SK-N-SH treated with all-trans-retinoic acid at 6 μM for 48 hours (cell line): Measurements from ENCODE around the gene TMPO.

Experiments used
- ARNTL ChIP-seq: fragments of 450-650 bp; formaldehyde crosslinking; IDR thresholded peaks from 2 replicates; pipeline ENCODE4 v1.5.0; 2020; ENCODE audit warnings: low read depth, mild to moderate bottlenecking, moderate library complexity, borderline replicate concordance
- BACH2 ChIP-seq: fragments of 250-450 bp; sonication (Bioruptor Pico); IDR thresholded peaks from 2 replicates; pipeline ENCODE4 v1.9.0; 2021; ENCODE audit warnings: mild to moderate bottlenecking, borderline replicate concordance
- CREB5 ChIP-seq: fragments of 250-450 bp; sonication (Bioruptor Pico); IDR thresholded peaks from 2 replicates; pipeline ENCODE4 v1.5.1; 2020; ENCODE audit warnings: low read depth, mild to moderate bottlenecking, moderate library complexity
- CSDC2 ChIP-seq: fragments of 250-450 bp; sonication (Bioruptor Pico); IDR thresholded peaks from 2 replicates; pipeline ENCODE4 v1.5.0; 2020; ENCODE audit warnings: mild to moderate bottlenecking, moderate library complexity
- ESRRG ChIP-seq: fragments of 250-450 bp; sonication (Bioruptor Pico); IDR thresholded peaks from 2 replicates; pipeline ENCODE4 v1.6.1; 2021; ENCODE audit warnings: mild to moderate bottlenecking
- GLIS3 ChIP-seq: fragments of 250-450 bp; sonication (Bioruptor Pico); IDR thresholded peaks from 2 replicates; pipeline ENCODE4 v1.5.0; 2020; ENCODE audit warnings: mild to moderate bottlenecking, moderate library complexity
- OSR1 ChIP-seq: fragments of 250-450 bp; sonication (Bioruptor Pico); IDR thresholded peaks from 2 replicates; pipeline ENCODE4 v1.8.0; 2022; ENCODE audit warnings: moderate library complexity, mild to moderate bottlenecking, inconsistent platforms
- PATZ1 ChIP-seq: fragments of 250-450 bp; sonication (Bioruptor Pico); IDR thresholded peaks from 2 replicates; pipeline ENCODE4 v1.8.0; 2020; ENCODE audit warnings: mild to moderate bottlenecking, moderate library complexity, borderline replicate concordance
- RARB ChIP-seq: fragments of 250-450 bp; sonication (Bioruptor Pico); IDR thresholded peaks from 2 replicates; pipeline ENCODE4 v1.8.0; 2021; ENCODE audit warnings: mild to moderate bottlenecking, moderate library complexity
- SNAI2 ChIP-seq: fragments of 250-450 bp; sonication (Bioruptor Pico); IDR thresholded peaks from 2 replicates; pipeline ENCODE4 v1.5.0; 2020; ENCODE audit warnings: mild to moderate bottlenecking, moderate library complexity
- TCF4 ChIP-seq: fragments of 250-450 bp; sonication (Bioruptor Pico); IDR thresholded peaks from 2 replicates; pipeline ENCODE4 v1.8.0; 2021; ENCODE audit warnings: mild to moderate bottlenecking, moderate library complexity, borderline replicate concordance
- ZC3H10 ChIP-seq: fragments of 250-450 bp; sonication (Bioruptor Pico); IDR thresholded peaks from 2 replicates; pipeline ENCODE4 v1.5.1; 2021; ENCODE audit warnings: mild to moderate bottlenecking, moderate library complexity
- ZFP3 ChIP-seq: fragments of 250-450 bp; sonication (Bioruptor Pico); IDR thresholded peaks from 2 replicates; pipeline ENCODE4 v1.5.0; 2020; ENCODE audit warnings: mild to moderate bottlenecking, moderate library complexity
- ZFP30 ChIP-seq: fragments of 450-650 bp; formaldehyde crosslinking; IDR thresholded peaks from 2 replicates; pipeline ENCODE4 v1.5.0; 2022; ENCODE audit warnings: mild to moderate bottlenecking, moderate library complexity

- TF ChIP-seq RARB = no peak
- TF ChIP-seq CREB5 (CRISPR knock-in tag) = no peak
- no peak for TF ChIP-seq ZC3H10 (CRISPR knock-in tag)
- no peak for TF ChIP-seq PATZ1 (CRISPR knock-in tag)
- no peak for TF ChIP-seq CSDC2 (CRISPR knock-in tag)
- no peak for TF ChIP-seq ZFP3
- TF ChIP-seq OSR1 (CRISPR knock-in tag) = no peak
- TF ChIP-seq ZFP30 = no peak
- TF ChIP-seq GLIS3 (CRISPR knock-in tag) = no peak
- TF ChIP-seq SNAI2 (CRISPR knock-in tag) = no peak
- TF ChIP-seq ARNTL (CRISPR knock-in tag) = no peak
- TF ChIP-seq BACH2 (CRISPR knock-in tag) = no peak
- no peak for TF ChIP-seq TCF4 (CRISPR knock-in tag)
- no peak for TF ChIP-seq ESRRG (CRISPR knock-in tag)
Observed at GRCh38 chr12:98572010-98572409, 56.6 kb downstream of the TMPO start.
